Globus pallidus (tissue), 1 donor: ENCODE data around the gene GAL3ST2.
"Not testable (repeated sequence)": the region's sequence is repeated elsewhere in the genome, so short reads cannot be mapped to it uniquely, and the experiment has no call there.

ENCODE experiments used
- DNase-seq: peaks from one replicate; pipeline ENCODE4 v3.0.0-alpha.2; 2015; ENCODE audit warnings: low spot score

Gene GAL3ST2

GRCh38 chr2:241748468-241749256, 28.0 kb upstream of the GAL3ST2 start:
- no peak for DNase-seq

- no peak for DNase-seq
These were observed 26.4 kb upstream of the GAL3ST2 start for GRCh38 chr2:241750076-241750840.

DNA sequence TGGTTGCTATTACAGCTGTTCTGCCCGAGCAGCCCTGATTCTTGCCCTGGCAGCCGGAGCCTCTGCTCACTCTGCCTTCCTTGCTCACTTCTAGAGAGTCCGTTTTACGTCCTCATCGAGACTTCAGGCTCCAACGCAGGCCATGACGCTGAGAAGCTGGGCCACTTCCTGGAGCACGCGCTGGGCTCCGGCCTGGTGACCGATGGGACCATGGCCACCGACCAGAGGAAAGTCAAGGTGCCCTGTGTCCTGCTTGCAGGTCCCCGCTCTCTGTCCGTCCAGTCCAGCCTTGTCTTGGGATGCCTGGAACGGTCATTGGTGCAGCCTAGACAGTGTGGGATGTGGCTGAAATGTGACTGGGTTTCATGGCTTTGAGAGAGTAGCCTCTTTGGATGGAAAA, 25.5 kb upstream of the GAL3ST2 start:
- DNase-seq = no peak

DNA sequence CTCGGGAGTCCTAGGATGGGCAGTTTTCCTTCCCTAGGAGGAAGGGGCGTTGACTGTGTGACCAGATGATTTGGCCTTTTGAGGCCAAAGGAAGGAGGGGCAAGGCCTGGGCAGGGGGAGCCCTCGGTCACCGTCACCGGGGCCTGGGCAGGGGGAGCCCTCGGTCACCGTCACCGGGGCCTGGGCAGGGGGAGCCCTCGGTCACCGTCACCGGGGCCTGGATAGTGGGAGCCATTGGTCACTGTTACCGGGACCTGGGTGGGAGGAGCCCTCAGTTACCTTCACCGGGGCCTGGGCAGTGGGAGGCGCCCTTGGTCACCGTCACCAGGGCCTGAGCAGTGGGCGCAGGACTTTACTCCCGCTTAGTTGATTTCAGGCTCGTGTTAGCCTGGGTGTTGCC, 24.8 kb upstream of the GAL3ST2 start:
- DNase-seq = no peak

DNA sequence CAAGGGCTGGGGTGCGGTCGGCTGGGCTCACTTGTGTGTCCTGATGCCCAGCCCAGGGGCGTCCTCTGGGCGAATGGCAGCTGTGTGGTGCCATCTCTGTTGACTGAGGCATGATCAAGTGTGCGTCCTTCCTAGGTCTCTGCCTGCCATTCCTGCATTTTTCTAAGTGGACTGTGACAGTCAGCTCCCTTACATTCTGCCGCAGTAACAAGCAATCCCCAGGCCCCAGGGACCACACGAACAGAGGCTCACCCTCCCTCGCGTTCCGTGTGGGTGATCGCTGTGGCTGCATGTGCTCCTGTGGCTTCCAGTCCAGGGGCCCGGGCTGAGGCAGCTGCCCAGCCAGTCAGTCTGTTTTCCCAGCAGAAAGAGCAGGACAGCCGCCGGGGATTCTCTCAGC, 24.4 kb upstream of the GAL3ST2 start:
- DNase-seq = no peak

GRCh38 chr2:241752689-241753276, 23.8 kb upstream of the GAL3ST2 start:
- DNase-seq = no peak

DNA sequence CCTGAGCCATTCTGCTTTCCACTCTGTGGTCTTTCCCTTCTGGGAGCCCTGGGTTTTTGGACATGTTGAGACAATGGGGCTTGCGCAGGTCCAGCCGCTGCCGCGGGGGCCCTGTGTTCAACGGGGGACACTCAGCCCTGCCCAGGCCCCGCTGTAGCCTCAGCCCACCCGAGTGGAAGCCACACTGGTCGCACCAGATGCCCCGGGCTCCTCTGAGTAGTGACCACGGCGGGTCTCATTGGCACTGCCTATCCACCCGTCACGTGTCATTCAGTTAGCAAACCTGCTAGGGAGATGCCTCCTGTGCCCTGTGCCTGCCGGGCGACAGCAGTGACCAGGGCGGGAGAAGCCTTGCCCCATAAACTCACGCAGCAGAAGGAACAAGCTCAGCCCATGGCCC, 23.1 kb upstream of the GAL3ST2 start:
- DNase-seq = no peak

- no peak for DNase-seq
These were observed 22.6 kb upstream of the GAL3ST2 start for GRCh38 chr2:241754042-241754441.

DNA sequence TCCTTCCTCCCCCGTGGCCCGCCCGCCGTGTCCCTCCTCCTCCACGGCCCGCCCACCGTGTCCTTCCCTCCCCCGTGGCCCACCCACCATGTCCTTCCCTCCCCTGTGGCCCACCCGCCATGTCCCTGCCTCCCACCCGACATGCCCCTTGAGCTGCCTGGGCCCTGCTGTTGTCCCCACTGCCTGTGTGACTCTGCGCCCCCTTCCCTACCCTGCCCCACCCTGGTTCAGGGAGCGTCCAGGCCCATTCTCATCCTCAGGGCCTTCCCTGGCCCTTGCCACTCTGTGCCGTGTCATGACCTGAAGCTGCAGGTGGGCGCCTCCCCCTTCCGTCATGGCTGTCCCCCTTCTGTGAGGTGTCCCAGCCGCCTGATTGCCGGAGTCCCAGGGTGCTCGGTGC, 21.5 kb upstream of the GAL3ST2 start:
- DNase-seq = no peak

DNA sequence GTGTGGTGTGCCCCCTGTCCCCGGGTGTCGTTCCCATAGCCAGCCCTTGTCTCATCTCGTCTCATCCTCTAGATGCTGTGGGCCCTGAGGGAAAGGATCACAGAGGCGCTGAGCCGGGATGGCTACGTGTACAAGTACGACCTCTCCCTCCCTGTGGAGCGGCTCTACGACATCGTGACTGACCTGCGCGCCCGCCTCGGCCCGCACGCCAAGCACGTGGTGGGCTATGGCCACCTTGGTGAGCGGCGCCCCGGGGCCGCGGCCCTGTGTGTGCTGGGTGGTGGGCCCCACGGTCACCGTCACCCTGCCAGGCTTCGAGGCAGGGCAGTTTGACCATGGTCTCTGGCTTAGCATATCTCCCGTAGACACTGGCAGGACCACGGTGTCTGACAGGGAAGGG, 20.8 kb upstream of the GAL3ST2 start:
- DNase-seq = no peak

GRCh38 chr2:241759067-241759807, 17.4 kb upstream of the GAL3ST2 start:
- no peak for DNase-seq

GRCh38 chr2:241759893-241760292, 16.7 kb upstream of the GAL3ST2 start:
- DNase-seq = not testable (repeated sequence)

DNA sequence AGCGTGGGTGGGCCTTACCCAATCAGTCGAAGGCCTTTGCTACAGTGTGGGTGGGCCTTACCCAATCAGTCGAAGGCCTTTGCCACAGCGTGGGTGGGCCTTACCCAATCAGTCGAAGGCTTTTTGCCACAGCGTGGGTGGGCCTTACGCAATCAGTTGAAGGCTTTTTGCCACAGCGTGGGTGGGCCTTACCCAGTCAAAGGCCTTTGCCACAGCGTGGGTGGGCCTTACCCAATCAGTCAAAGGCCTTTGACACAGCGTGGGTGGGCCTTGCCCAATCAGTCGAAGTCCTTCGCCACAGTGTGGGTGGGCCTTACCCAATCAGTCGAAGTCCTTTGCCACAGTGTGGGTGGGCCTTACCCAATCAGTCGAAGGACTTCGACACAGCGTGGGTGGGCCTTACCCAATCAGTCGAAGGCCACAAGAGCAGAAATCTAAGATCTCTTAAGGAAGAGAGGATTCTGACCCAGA, 16.3 kb upstream of the GAL3ST2 start:
- no peak for DNase-seq

- DNase-seq = no peak
These were observed 14.2 kb upstream of the GAL3ST2 start for GRCh38 chr2:241762321-241762932.

DNA sequence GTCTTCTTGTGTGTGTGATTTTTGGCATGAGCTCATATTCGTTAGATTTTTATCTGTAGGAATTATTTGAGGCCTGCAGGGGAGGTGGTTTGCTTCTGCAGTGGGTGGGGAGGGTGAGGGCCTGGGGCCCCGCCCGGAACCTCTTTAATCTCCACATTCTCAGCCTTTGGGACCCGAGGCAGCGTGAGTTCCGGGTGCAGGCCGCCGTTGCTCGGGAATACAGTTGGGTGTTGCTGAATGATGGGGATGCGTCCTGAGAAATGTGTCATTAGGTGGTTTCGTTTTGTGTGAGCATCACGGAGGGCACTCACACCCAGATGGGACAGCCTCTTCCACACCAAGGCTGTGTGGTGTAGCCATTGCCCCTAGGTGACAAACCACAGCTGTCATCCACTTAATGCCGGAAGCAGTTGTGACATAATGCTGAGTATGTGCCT, 13.7 kb upstream of the GAL3ST2 start:
- no peak for DNase-seq

GRCh38 chr2:241763551-241764274, 12.9 kb upstream of the GAL3ST2 start:
- no peak for DNase-seq

- DNase-seq = no peak
These were observed 12.1 kb upstream of the GAL3ST2 start for GRCh38 chr2:241764275-241765241.

DNA sequence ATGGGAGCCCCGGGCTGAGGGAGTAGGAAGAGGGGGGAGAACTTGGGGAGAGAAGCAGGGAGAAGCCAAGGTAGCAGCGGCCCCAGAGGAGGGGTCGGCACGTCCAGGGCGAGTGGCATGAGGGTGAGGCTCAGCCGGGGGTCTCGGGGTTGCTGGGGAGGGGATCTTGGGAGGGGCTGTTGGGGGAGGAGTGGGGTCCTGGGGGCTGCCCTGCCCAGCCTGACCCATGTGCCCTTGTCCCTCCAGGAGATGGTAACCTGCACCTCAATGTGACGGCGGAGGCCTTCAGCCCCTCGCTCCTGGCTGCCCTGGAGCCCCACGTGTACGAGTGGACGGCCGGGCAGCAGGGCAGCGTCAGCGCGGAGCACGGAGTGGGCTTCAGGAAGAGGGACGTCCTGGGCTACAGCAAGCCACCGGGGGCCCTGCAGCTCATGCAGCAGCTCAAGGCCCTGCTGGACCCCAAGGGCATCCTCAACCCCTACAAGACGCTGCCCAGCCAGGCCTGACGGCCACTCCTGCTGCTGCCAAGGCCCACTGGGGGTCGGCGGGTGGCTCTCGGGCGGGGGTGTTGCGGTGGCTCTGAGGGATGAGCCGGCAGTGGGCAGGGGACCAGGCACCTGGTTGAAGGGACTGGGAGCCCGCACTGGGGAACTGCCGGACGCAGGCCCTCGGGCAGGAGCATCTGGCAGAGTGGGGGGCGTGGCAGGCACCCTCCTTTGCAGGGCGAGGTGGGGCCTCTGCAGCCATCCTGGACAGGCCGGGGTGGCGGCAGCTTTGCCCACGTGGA, 9.0 kb upstream of the GAL3ST2 start:
- DNase-seq = no peak

GRCh38 chr2:241768251-241768711, 8.3 kb upstream of the GAL3ST2 start:
- no peak for DNase-seq
